ENCODE results near the gene TK1. TPM values are rescaled to one million over a fixed set of nuclear protein-coding genes. Genes with fewer than 3 reads are reported as not detected.

The TK1 gene
- total RNA-seq, 4 donors from 2014 or later: 11.3 to 57.7 (median 34.3) TPM

DNA sequence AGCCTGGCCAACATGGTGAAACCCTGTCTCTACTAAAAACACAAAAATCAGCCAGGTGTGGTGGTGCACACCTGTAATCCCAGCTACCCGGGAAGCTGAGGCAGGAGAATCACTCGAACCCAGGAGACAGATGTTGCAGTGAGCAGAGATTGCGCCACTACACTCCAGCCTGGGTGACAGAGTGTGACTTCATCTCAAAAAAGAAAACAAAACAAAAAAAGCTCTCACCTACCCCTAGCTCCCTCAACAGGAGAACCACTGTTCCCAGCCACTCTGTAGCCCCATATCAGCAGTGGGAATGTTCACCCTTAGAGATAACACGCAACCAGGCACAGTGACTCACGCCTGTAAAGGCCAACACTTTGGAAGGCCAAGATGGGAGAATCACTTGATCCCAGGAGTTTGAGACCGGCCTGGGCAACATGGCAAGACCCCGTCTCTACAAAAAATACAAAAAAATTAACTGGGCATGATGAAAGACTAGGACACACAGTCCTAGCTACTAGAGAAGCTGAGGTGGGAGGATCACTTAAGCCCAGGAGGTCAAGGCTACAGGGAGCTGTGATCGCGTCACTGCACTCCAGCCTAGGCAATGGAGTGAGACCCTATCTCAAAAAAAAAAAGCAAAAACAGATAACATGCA lies 50.9 kb downstream of the TK1 start:
- intact Hi-C loops (cut with DNase I): no loop called here
- no peaks in the 10 kb centered on the region for H3K9me3 ChIP-seq
- TF ChIP-seq POLR2A (IDR thresholded peaks at IDR 0.05): no peak
- TF ChIP-seq, protein P1, sequence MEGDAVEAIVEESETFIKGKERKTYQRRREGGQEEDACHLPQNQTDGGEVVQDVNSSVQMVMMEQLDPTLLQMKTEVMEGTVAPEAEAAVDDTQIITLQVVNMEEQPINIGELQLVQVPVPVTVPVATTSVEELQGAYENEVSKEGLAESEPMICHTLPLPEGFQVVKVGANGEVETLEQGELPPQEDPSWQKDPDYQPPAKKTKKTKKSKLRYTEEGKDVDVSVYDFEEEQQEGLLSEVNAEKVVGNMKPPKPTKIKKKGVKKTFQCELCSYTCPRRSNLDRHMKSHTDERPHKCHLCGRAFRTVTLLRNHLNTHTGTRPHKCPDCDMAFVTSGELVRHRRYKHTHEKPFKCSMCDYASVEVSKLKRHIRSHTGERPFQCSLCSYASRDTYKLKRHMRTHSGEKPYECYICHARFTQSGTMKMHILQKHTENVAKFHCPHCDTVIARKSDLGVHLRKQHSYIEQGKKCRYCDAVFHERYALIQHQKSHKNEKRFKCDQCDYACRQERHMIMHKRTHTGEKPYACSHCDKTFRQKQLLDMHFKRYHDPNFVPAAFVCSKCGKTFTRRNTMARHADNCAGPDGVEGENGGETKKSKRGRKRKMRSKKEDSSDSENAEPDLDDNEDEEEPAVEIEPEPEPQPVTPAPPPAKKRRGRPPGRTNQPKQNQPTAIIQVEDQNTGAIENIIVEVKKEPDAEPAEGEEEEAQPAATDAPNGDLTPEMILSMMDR (IDR thresholded peaks at IDR 0.05): no peak
- H3K36me3 ChIP-seq: no peaks in the 10 kb centered on the region
- H3K27ac ChIP-seq: no peak overlapping the region
- no peak for DNase-seq
- peaks cover 0 to 12% (median 0%) of the 10 kb centered on the region in 4 donors for H3K27me3 ChIP-seq
- H3K4me3 ChIP-seq: no peak overlapping the region
- peaks cover 25 to 75% (median 29%) of the 10 kb centered on the region in 3 donors for H3K4me1 ChIP-seq
- 92 to 93% methylated on average over 8 to 9 of the region's 9 CpGs for WGBS, 2 donors

DNA sequence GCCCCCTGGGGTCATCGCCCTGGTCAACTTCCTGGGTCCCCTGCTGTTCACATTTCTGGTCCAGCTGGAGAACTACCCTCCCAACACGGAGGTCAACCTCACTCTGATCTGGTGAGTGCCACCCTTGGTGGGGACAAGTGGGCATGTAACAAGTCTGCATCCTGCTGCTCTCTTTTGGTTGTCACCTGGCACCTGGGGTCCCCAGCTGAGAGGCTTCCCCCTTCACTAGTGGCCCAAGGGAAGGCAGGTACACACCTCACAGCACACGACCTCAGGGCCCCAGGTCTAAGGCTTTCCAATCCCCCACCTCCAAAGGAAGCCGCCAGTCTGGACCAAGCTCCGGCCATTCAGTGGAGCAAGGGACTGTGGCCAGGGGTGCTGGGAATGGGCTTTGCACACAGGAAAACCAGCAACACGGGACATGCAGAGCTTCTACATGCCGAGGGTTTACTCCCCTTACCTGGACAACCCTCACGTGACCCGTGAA lies 51.9 kb downstream of the TK1 start:
- Histone ChIP-seq H3K27ac (no peak overlapping the region), H3K4me1 (peaks cover 25 to 75% (median 33%) of the 10 kb centered on the region in 3 donors), H3K36me3 (no peaks in the 10 kb centered on the region), H3K4me3 (no peak overlapping the region), H3K9me3 (no peaks in the 10 kb centered on the region), H3K27me3 (peaks cover 0 to 13% (median 0%) of the 10 kb centered on the region in 4 donors)
- WGBS, 2 donors: 75 to 86% methylated on average over 5 to 8 of the region's 9 CpGs
- TF ChIP-seq, protein P1 (IDR thresholded peaks at IDR 0.05): no peak
- no peak for TF ChIP-seq POLR2A (IDR thresholded peaks at IDR 0.05)
- intact Hi-C loops (cut with DNase I): no loop called here
- no peak for DNase-seq

DNA sequence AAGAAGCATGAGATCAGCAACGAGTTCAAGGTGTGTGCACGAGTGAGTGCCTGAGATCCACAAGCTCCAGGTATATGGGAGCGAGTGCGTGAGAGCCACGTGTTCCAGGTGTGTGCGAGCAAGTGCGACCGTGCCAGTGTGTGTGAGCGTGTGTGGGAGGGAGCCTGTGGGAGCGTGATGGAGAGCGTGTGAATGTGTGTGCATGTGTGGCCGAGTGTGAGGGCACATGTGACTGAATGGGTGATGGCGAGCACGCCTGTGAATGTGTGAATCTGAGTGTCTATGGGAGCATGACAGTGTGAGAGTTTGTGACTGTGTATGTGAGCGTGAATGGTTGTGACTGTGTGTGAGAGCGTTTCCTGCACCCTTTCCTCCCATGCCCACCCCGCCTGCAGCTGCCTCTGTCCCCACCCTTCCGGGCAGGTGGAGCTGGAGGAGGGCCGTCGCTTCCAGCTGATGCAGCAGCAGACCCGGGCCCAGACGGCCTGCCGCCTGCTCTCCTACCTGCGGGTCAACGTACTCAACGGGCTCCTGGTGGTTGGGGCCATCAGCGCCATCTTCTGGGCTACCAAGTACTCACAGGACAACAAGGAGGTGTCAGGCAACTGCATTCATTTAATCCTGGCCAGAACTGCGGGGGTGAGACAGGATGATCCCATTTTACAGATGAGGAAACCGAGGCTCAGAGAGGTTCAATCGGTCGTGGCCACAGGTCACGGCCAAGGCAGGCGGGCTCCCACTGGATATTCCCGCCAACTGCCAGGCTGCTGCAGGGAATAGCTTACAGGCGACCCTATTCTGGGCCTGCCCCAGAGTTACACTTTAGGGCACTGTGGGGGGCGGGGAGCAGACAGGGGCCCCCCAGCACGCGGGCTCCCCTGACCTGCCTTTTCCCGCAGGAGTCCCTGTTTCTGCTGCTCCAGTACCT lies 52.6 kb downstream of the TK1 start:
- no peaks in the 10 kb centered on the region for H3K9me3 ChIP-seq
- H3K4me1 ChIP-seq: peaks cover 32 to 77% (median 39%) of the 10 kb centered on the region in 3 donors
- H3K36me3 ChIP-seq: no peaks in the 10 kb centered on the region
- peaks cover 0 to 16% (median 0%) of the 10 kb centered on the region in 4 donors for H3K27me3 ChIP-seq
- no peak for TF ChIP-seq POLR2A (IDR thresholded peaks at IDR 0.05)
- TF ChIP-seq, protein P1 (IDR thresholded peaks at IDR 0.05): peak; percentile 27 to 70 (median 56)
- intact Hi-C loops (cut with DNase I): no loop called here
- H3K27ac ChIP-seq: peak overlapping the region in 1 of 4 donors; percentile 12
- WGBS, 2 donors: 57 to 73% methylated on average over 18 to 27 of the region's 39 CpGs
- no peak overlapping the region for H3K4me3 ChIP-seq
- DNase-seq: no peak

DNA sequence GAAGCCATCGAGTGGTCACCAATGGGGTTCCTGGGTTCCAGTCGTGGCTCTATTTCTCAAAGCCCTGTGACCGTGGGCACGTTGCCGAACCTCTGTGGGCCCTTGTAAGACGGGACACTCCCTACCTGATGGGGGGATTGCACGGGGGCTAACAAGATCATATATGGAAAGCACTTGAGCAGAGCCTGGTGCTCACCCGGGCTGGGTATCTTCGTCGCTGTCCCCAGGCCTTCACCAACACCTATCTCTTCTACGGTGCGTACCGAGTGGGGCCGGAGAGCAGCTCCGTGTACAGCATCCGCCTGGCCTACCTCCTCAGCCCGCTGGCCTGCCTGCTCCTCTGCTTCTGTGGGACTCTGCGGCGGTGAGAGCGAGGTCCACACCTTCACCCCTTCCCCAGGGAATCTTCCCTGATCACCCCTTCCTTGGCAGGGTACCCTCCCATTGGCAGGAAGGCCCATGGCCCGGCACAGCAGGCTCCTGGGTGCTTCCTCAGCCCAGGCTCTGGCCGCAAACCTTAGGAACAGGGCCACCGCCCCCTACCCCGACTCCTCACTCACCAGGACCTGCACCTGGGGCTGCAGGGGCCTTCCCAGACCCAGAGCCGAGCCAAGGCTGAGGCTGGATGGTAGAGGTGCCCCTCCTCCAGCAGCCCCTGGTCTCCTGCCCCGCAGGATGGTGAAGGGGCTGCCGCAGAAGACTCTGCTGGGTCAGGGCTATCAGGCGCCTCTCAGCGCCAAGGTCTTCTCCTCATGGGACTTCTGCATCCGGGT lies 53.5 kb downstream of the TK1 start:
- Histone ChIP-seq H3K4me1 (peaks cover 37 to 77% (median 46%) of the 10 kb centered on the region in 3 donors), H3K36me3 (no peaks in the 10 kb centered on the region), H3K27ac (peak overlapping the region in 1 of 4 donors; percentile 12), H3K27me3 (peaks cover 0 to 16% (median 0%) of the 10 kb centered on the region in 4 donors), H3K9me3 (no peaks in the 10 kb centered on the region), H3K4me3 (peak overlapping the region in 1 of 4 donors; percentile 50)
- TF ChIP-seq, protein P1 (IDR thresholded peaks at IDR 0.05): no peak
- TF ChIP-seq POLR2A (IDR thresholded peaks at IDR 0.05): no peak
- 89 to 100% methylated on average over 11 to 12 of the region's 30 CpGs for WGBS, 2 donors
- DNase-seq: no peak
- intact Hi-C loops (cut with DNase I): no loop called here

Measured in esophagus squamous epithelium (tissue), 5 donors.